Measurements from ENCODE around the gene CAMKV. TPM values are rescaled to one million over a fixed set of nuclear protein-coding genes. Genes with fewer than 3 reads are reported as not detected.

CAMKV gene
- polyA plus RNA-seq, 1 of the 3 experiments (the other 2 are of a cell fraction), result 0.53 TPM

DNA sequence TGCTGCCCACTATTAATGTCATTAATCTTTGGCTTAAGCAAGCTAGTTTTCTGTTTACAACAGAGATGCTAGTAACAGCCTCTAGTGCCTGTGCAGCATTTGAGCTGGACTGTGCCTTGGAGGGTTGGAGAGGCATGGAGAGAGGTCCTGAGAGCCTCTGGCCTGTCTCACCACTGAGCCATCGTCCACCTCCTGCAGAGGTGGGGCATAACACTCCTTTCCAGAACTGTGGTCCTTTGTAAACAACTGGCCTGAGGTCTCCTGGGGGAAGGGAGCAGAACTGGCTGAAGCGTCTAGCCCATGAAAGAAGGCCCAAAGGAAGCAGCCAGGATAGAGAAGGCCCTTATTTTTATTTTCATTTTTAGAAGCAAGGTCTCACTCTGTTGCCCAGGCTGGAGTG, 10.0 kb upstream of the CAMKV start:
- no peaks in the 10 kb centered on the region for H3K79me2 ChIP-seq (ENCODE audit: insufficient read depth)
- no peaks in the 10 kb centered on the region for H3K9me3 ChIP-seq
- no peaks in the 10 kb centered on the region for H3F3A ChIP-seq (replicated peaks; ENCODE audit: insufficient read depth)
- H3K27ac ChIP-seq (ENCODE audit: low read depth in 2 of 2, low read length in 1 of 2), result no peak overlapping the region
- no peak overlapping the region for H3K9ac ChIP-seq
- H3K9me2 ChIP-seq, result no peaks in the 10 kb centered on the region
- no peaks in the 10 kb centered on the region for H4K20me1 ChIP-seq (ENCODE audit: insufficient read depth)
- ChIA-PET POLR2A (interaction anchor here (1.2 kb wide), 1 partner anchor 60 kb away, joined by 3 read pairs; the partner anchor contains the start of gene RBM6), CTCF (interaction anchor here (0.7 kb wide), 1 partner anchor 30 kb away, joined by 3 read pairs; no protein-coding TSS in a partner anchor)
- H3K4me3 ChIP-seq (ENCODE audit: low read depth in 2 of 2, low read length in 1 of 2), result no peak overlapping the region
- H2AFZ ChIP-seq (ENCODE audit: low read depth), result no peak overlapping the region
- H3K4me1 ChIP-seq (ENCODE audit: control insufficient read depth in 1 of 2, insufficient read depth in 2 of 2, low read depth in 1 of 2, low read length in 1 of 2), result no peaks in the 10 kb centered on the region
- 83% methylated on average over 1 of the region's 2 CpGs for WGBS (ENCODE audit: low lambda C conversion rate)
- H3K36me3 ChIP-seq (replicated peaks in 1 of 2; ENCODE audit: control insufficient read depth in 1 of 2, insufficient read depth in 2 of 2, low read length in 1 of 2), result no peaks in the 10 kb centered on the region
- no peak overlapping the region for H3K4me2 ChIP-seq
- H3K27me3 ChIP-seq (ENCODE audit: insufficient read depth), result no peaks in the 10 kb centered on the region; the same call in 1 of the 2 replicates
- TF ChIP-seq TAF1 (IDR thresholded peaks at IDR 0.05; ENCODE audit: borderline replicate concordance, low read depth, low read length), result no peak
- no peak for TF ChIP-seq EP300 (IDR thresholded peaks at IDR 0.05; ENCODE audit: borderline replicate concordance in 1 of 2, low read depth in 1 of 2, low read length in 1 of 2)
- TF ChIP-seq CHD2 (IDR thresholded peaks at IDR 0.05; ENCODE audit: low read length, partially characterized antibody), result no peak
- no peak for TF ChIP-seq RCOR1 (IDR thresholded peaks at IDR 0.05; ENCODE audit: low read length)
- TF ChIP-seq POLR2AphosphoS5 (IDR thresholded peaks at IDR 0.05; ENCODE audit: low read depth, low read length), result no peak
- TF ChIP-seq, protein P1, sequence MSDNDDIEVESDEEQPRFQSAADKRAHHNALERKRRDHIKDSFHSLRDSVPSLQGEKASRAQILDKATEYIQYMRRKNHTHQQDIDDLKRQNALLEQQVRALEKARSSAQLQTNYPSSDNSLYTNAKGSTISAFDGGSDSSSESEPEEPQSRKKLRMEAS (IDR thresholded peaks at IDR 0.05; ENCODE audit: low read depth), result no peak
- TF ChIP-seq FOXJ3 (CRISPR knock-in tag; IDR thresholded peaks at IDR 0.05), result no peak
- TF ChIP-seq, protein P2, sequence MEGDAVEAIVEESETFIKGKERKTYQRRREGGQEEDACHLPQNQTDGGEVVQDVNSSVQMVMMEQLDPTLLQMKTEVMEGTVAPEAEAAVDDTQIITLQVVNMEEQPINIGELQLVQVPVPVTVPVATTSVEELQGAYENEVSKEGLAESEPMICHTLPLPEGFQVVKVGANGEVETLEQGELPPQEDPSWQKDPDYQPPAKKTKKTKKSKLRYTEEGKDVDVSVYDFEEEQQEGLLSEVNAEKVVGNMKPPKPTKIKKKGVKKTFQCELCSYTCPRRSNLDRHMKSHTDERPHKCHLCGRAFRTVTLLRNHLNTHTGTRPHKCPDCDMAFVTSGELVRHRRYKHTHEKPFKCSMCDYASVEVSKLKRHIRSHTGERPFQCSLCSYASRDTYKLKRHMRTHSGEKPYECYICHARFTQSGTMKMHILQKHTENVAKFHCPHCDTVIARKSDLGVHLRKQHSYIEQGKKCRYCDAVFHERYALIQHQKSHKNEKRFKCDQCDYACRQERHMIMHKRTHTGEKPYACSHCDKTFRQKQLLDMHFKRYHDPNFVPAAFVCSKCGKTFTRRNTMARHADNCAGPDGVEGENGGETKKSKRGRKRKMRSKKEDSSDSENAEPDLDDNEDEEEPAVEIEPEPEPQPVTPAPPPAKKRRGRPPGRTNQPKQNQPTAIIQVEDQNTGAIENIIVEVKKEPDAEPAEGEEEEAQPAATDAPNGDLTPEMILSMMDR (IDR thresholded peaks at IDR 0.05), result no peak
- TF ChIP-seq, protein P3, sequence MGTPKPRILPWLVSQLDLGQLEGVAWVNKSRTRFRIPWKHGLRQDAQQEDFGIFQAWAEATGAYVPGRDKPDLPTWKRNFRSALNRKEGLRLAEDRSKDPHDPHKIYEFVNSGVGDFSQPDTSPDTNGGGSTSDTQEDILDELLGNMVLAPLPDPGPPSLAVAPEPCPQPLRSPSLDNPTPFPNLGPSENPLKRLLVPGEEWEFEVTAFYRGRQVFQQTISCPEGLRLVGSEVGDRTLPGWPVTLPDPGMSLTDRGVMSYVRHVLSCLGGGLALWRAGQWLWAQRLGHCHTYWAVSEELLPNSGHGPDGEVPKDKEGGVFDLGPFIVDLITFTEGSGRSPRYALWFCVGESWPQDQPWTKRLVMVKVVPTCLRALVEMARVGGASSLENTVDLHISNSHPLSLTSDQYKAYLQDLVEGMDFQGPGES (IDR thresholded peaks at IDR 0.05; ENCODE audit: low read depth, low read length), result no peak
- TF ChIP-seq FOXM1 (IDR thresholded peaks at IDR 0.05; ENCODE audit: low read depth), result no peak
- no peak for TF ChIP-seq NFIC (IDR thresholded peaks at IDR 0.05; ENCODE audit: borderline replicate concordance)
- TF ChIP-seq TCF12 (IDR thresholded peaks at IDR 0.05), result no peak
- TF ChIP-seq NRF1 (IDR thresholded peaks at IDR 0.05; ENCODE audit: low read depth, low read length), result no peak
- DNase-seq, result no peak

DNA sequence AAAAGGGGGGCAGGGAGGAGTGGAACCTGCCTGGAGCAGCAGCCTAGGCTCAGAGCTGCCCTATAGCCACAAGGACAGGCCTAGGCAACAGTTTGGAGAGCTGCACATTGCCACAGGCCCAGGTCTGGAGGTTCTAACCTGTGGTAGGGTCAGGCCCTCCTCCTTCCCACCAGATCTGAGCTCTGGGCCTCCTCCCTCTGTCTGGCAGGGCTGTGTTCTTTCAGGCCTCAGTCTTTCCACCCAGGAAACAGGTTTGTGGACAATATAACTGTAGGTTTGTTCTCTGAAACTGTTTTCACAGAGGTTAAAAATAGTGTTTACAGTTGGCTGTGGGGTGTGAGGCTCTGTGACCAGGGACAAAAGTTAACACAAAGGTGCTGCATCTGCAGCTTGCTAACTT, 9.0 kb upstream of the CAMKV start:
- Histone ChIP-seq H4K20me1 (ENCODE audit: insufficient read depth) (no peaks in the 10 kb centered on the region), H3K27ac (ENCODE audit: low read depth in 2 of 2, low read length in 1 of 2) (no peak overlapping the region), H3K9ac (no peak overlapping the region), H3K27me3 (ENCODE audit: insufficient read depth) (no peaks in the 10 kb centered on the region; the same call in 1 of the 2 replicates), H3K4me1 (ENCODE audit: control insufficient read depth in 1 of 2, insufficient read depth in 2 of 2, low read depth in 1 of 2, low read length in 1 of 2) (peaks cover 0 to 7% of the 10 kb centered on the region in 2 experiments; a peak in 1 of 4 replicates), H3K79me2 (ENCODE audit: insufficient read depth) (no peaks in the 10 kb centered on the region), H2AFZ (ENCODE audit: low read depth) (no peak overlapping the region), H3K4me2 (no peak overlapping the region), H3K36me3 (replicated peaks in 1 of 2; ENCODE audit: control insufficient read depth in 1 of 2, insufficient read depth in 2 of 2, low read length in 1 of 2) (no peaks in the 10 kb centered on the region), H3K9me3 (no peaks in the 10 kb centered on the region), H3F3A (replicated peaks; ENCODE audit: insufficient read depth) (no peaks in the 10 kb centered on the region), H3K4me3 (ENCODE audit: low read depth in 2 of 2, low read length in 1 of 2) (no peak overlapping the region), H3K9me2 (no peaks in the 10 kb centered on the region)
- no peak for DNase-seq
- POLR2A ChIA-PET, result no interaction called here
- CTCF ChIA-PET, result interaction anchor here (1.0 to 1.3 kb wide), 2 partner anchors 39 to 339 kb away, joined by 3 to 6 read pairs; no protein-coding TSS in a partner anchor
- no peak for TF ChIP-seq GATA2 (CRISPR knock-in tag; IDR thresholded peaks at IDR 0.05)
- TF ChIP-seq RFX5 (IDR thresholded peaks at IDR 0.05; ENCODE audit: low read length), result no peak
- TF ChIP-seq SMC3 (IDR thresholded peaks at IDR 0.05; ENCODE audit: low read depth, low read length), result no peak
- no peak for TF ChIP-seq TEAD4 (IDR thresholded peaks at IDR 0.05; ENCODE audit: borderline replicate concordance, insufficient read depth)
- TF ChIP-seq, protein P4, sequence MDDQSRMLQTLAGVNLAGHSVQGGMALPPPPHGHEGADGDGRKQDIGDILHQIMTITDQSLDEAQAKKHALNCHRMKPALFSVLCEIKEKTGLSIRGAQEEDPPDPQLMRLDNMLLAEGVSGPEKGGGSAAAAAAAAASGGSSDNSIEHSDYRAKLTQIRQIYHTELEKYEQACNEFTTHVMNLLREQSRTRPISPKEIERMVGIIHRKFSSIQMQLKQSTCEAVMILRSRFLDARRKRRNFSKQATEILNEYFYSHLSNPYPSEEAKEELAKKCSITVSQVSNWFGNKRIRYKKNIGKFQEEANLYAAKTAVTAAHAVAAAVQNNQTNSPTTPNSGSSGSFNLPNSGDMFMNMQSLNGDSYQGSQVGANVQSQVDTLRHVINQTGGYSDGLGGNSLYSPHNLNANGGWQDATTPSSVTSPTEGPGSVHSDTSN (IDR thresholded peaks at IDR 0.05), result no peak
- TF ChIP-seq CHD2 (IDR thresholded peaks at IDR 0.05; ENCODE audit: low read length, partially characterized antibody), result no peak
- no peak for TF ChIP-seq EP300 (IDR thresholded peaks at IDR 0.05; ENCODE audit: borderline replicate concordance in 1 of 2, low read depth in 1 of 2, low read length in 1 of 2)
- TF ChIP-seq, protein P5, sequence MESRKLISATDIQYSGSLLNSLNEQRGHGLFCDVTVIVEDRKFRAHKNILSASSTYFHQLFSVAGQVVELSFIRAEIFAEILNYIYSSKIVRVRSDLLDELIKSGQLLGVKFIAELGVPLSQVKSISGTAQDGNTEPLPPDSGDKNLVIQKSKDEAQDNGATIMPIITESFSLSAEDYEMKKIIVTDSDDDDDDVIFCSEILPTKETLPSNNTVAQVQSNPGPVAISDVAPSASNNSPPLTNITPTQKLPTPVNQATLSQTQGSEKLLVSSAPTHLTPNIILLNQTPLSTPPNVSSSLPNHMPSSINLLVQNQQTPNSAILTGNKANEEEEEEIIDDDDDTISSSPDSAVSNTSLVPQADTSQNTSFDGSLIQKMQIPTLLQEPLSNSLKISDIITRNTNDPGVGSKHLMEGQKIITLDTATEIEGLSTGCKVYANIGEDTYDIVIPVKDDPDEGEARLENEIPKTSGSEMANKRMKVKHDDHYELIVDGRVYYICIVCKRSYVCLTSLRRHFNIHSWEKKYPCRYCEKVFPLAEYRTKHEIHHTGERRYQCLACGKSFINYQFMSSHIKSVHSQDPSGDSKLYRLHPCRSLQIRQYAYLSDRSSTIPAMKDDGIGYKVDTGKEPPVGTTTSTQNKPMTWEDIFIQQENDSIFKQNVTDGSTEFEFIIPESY (IDR thresholded peaks at IDR 0.05; ENCODE audit: borderline replicate concordance, low read depth), result no peak
- TF ChIP-seq MXI1 (IDR thresholded peaks at IDR 0.05; ENCODE audit: low read depth, low read length), result no peak
- no peak for TF ChIP-seq GABPA (IDR thresholded peaks at IDR 0.05; ENCODE audit: low read depth)
